Dermis blood vessel endothelial cell (primary cell): ENCODE data around the gene TMED10. TPM values are rescaled to one million over a fixed set of nuclear protein-coding genes. Genes with fewer than 3 reads are reported as not detected.
A peak's percentile ranks its signal among the peaks of the same experiment; 100 is the strongest.

Experiments used
- DNase-seq: peaks from one replicate; pipeline ENCODE4 v3.0.0; 2010
- total RNA-seq: library from RNA; depleted of rRNA; stranded (reverse); fragments of >200 nt; gene quantifications from 2 replicates; pipeline ENCODE4 v1.2.3, GENCODE V29; 2014

Gene TMED10
- 271 and 313 TPM in 2 replicates for total RNA-seq

DNA sequence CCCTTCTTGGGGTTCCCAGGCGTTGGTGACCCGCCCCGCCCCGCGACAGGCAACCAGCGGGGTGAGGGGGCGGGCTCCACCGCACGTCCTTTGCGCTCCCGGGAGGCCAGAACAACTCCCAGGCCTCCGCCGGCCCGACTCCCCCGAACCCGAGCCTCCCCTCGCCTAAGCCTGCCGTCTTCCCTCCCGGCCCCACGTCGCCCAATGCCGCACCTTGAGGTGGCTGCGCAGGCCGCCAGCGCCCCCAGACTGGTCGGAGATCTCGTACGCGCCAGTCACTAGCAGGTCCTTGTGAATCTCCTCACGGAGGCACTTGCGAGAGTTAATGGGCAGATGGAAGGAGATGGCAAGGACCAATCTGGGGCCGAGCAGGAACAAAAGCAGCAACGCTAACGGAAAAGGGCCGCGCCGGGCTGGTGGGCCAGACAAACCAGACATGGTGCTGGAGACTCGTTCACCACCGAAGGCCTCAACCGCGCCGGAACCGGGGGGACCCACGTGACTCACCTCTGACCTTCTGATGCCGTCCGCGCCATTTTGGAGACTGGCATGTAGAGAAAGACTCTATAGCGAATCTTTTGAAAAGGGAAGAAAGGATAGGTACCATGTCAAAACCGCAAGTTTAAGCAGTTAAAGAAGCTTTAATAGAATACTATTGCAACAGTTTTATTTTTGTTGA is at the start of gene TMED10:
TSS of gene TMED10 (minus strand) at position 471 of the 679 bp plus-strand sequence. CDS start at position 438, 33 bp downstream.
- DNase-seq = peak; percentile 93

GRCh38 chr14:75224561-75224960 is 48.1 kb upstream of the TMED10 start:
- no peak for DNase-seq

GRCh38 chr14:75223664-75224154 is 47.3 kb upstream of the TMED10 start:
- DNase-seq = no peak

GRCh38 chr14:75222208-75222701 is 45.8 kb upstream of the TMED10 start:
- DNase-seq = peak; percentile 95

- DNase-seq = peak; percentile 35
These were observed 45.4 kb upstream of the TMED10 start for GRCh38 chr14:75221797-75222196.

DNA sequence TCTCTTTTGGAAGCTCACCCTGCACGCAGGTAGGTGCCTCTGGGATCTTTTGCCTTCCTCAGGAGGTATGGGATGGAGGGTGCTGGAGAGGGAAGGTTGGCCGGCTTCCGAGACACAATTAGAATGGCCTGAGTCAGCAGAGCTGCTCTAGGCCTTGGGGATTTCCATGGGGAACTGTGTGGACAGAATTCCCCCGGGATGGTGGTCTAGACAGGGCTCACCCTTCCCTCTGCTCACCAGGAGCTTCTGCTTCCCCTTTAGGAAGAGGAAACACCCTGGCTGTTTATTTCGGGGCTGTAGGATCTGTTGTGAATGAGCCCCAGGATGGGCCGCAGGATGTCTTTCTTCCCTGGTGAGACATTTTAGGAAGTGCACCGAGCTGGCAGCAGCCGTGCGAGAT is 43.7 kb upstream of the TMED10 start:
- no peak for DNase-seq

DNA sequence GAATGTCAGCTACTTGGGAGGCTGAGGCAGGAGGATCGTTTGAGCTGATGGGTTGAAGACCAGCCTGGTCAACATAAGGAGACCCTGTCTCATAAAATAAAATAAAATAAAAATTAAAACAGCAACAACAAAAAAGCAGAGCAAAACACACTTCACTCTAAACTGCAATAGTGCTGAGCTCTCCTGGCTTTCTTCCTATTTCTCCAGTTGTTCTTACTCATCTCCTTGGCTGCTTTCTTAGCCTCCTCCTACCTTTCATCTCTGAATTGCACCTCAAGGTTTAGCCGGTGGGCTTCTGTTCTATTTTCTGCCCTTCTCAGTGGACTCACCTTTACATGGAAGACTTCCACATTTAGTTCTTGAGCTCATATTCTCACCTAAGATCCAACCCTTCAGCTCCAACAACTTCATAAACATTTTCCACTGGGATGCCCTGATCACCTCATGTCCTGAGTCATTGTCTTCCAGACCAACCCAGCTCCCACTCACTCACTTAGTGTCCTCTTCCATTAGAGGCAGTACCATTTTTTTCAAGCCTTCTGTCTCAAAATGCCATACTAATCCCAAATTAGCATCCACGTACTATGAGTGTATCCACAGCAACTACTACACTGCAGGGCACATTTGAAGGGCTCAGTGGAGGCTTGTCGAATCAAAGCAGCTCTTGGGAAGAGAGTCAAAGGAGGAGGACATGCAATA is 41.2 kb upstream of the TMED10 start:
- DNase-seq = no peak

DNA sequence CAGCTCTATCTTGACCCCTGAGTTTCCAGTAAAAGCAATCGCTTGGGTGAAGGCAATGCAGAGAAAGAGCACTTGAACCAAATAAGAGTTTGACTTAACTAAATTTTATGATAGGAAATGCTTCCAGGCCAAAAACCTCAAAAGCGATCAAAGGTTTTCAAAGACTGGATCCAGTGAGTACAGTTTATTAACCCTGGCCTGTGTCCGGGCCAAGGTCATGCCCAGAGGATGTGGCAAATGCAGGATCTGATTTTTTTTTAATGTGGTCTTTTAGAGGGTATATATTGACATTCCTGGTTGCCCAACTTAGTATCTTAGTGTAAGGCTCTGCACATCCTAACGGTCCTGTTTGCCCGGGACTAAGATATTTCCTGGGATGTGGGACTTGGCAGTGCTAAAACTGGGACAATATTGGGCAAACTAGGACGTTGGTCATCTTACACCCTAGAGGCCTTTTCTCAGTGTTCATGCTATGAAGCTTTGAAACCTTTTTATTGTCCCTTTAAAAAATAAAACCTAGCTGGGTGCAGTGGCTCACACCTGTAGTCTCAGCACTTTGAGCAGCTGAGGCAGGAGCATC is 40.1 kb upstream of the TMED10 start:
- DNase-seq = no peak

DNA sequence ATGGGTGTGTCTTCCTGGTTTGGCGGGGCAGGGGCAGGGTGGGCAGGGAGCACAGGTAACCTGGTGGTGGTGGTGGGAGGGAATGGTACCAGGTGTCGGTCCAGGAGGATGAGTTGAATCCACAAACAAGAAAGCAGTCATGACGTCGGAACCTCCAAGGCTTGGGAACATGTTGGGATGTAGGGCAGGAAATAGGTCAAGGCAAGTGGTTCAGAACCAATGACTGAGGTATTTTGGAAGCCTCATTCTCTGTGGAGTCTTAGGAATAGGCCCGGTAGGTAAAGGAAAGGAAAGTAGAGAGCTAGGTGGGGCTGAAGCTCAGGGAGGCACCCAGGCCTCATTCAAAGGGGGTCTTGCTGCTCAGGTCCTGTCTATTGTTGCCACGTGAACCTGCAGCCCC is 39.1 kb upstream of the TMED10 start:
- DNase-seq = no peak

GRCh38 chr14:75214558-75214957 is 38.1 kb upstream of the TMED10 start:
- DNase-seq = no peak

- peak; percentile 36 for DNase-seq
These were observed 36.8 kb upstream of the TMED10 start for GRCh38 chr14:75213172-75213571.

DNA sequence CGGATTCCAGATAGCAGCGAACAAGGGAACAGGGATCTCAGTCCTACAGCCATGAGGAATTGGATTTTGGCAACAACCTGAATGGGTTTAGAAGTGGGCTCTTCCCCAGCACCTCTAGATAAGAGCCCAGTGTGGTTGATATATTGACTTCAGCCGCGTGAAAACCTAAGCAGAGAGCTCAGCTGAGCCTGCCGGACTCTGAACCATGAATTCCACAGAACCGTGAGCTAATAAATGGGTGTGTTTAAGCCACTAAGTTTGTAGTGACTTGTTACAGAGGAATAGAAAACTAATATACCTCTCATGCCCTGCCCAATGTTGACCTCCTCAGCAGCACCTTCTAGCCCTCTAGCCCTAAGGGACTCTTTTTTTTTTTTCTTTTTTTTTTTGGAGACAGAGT is 32.4 kb upstream of the TMED10 start:
- no peak for DNase-seq

GRCh38 chr14:75206190-75206589 is 29.8 kb upstream of the TMED10 start:
- no peak for DNase-seq

- DNase-seq = peak; percentile 89
These were observed 29.2 kb upstream of the TMED10 start for GRCh38 chr14:75205591-75205990.

- no peak for DNase-seq
These were observed 27.7 kb upstream of the TMED10 start for GRCh38 chr14:75204116-75204515.

GRCh38 chr14:75202657-75203056 is 26.2 kb upstream of the TMED10 start:
- peak; percentile 29 for DNase-seq

DNA sequence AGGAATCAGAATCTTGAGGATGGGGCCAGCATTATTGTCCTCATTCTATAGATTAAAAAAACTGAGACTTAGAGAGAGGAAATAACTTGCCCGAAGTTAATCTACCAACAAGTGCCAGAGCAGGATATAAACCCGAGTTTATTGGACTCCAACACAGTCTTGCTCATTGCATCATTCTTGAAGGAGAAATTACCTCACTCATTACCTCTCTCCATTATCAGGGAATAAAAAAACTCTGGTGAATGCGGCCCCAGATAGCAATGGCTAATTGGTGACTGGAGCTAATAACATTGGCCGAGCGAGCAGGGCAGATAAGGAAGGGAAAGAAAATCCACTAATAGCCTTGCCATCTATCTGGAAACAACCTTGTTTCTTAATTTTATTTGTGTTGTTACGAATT is 24.7 kb upstream of the TMED10 start:
- no peak for DNase-seq

- no peak for DNase-seq
These were observed 24.0 kb upstream of the TMED10 start for GRCh38 chr14:75200451-75200850.

DNA sequence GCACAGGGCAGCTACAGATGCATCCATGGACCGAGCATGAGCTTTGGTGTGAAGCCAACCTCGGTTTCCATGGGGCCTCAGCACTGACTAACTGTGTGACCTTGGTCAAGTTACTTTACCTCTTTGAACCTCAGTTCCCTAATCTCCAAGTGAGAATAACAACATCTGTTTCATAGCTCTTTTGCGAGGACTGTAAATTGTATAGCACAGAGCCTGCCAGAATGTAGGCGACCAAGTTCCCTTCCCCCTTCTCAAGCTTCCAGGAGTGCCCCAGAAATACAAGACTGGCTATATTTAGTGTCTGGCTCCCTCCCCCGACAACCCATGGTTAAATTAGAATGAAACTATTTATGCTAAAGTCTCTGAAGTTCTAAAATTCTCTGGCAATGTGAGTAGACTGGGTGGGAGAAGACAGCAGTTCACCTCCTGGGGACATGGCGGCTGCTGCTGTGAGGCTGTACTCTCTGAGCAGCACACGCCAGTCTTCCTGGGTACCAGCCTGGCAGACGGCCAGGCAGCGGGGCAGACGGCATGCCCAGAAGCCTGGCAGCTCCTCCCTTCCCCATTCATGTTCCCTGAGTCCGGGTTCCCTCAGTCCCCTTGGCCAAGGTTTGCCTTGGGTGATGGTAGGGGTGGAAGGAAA is 22.0 kb upstream of the TMED10 start:
- no peak for DNase-seq

DNA sequence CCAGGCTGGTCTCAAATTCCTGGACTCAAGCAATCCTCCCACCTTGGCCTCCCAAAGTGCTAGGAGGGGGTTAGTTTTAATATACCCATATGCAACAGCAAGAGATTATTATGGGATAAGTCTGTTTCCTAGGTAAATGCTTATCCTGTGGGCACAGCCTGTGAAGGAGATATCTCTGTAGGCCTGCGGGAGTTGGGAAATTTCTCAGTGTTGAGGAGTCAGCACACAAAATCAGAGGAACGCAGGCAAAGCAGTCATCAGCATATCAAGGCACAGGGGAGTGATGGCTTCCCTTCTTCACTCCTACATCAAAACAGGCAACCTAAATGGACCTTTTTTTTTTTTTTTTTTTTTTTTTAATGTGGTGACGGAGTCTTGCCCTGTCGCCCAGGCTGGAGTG is 20.9 kb upstream of the TMED10 start:
- no peak for DNase-seq

DNA sequence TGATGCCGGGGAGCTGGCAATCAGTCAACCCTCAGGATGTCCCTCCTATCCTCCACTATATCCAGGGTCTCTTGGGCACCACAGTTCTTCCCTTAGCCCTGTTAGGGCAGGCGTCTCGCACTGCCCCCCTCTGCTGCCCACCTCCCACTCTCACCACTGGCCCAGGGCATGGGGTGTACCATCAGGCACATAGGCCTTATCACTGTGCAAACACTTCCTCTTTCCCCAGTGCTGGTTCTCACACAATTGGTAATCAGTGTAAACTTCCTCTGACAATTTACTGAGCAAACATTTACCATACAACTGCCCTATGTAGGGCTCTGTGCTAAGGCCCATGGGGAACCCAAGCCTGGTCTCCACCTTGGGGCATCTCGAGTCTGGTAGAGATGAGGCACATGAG is 20.1 kb upstream of the TMED10 start:
- DNase-seq = peak; percentile 56

DNA sequence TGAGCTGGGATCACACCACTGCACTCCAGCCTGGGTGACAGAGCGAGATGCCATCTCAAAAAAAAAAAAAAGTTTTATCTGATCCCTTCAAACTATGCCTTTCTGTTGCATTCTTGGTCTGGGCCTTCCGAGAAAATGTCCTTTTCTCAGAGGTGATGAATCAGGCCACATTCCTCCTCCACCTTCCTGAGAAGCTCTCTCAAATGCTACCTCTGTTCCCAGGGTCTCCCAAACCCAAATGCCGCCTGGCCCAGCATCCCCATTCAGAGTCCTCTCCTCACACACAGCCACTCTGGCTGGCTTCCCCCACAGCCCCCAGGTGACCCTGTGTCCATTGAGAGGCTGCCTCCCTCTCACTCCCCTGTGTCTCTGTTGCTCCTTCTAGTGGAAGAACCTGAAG is 19.7 kb upstream of the TMED10 start:
- no peak for DNase-seq

DNA sequence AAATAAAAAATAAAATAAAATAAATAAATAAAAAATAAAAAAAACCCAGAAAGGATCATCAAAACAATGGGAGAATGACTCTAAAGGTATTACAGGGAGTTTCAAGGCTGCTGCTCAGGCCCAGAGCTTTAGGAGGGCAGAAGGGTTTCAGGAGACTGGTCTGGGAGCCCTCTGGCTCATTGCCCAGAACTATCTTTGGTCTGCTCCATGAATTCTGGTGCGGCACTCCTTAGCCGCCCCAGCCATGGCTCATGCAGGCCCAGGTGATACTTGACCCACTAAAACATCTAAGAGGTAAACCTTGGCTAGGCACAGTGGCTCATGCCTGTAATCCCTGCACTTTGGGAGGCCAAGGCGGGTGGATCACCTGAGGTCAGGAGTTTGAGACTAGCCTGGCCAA is 14.7 kb upstream of the TMED10 start:
- DNase-seq = no peak
